Gastrocnemius medialis (tissue), 4 donors: ENCODE results near the gene PARP12.

Experiments
- CTCF ChIP-seq, 5 experiments: fragments of 450-650 bp in 3 of 5; fragments of 200-600 bp in 2 of 5; sonication (generic) in 2 of 5; IDR thresholded peaks in 4 of 5; conservative IDR thresholded peaks in 1 of 5; 1 replicate in 4 of 5; 2 replicates in 1 of 5; pipeline ENCODE4 v1.5.1; 2016 to 2019; ENCODE audit warnings: antibody characterized with exemption in 5 of 5, mild to moderate bottlenecking in 3 of 5, moderate library complexity in 3 of 5
- POLR2A ChIP-seq, 2 donors: fragments of 450-650 bp; IDR thresholded peaks; one replicate each; pipeline ENCODE4 v1.6.1; 2017; ENCODE audit warnings: antibody characterized with exemption in 2 of 2, mild to moderate bottlenecking in 2 of 2, moderate library complexity in 2 of 2

GRCh38 chr7:139976055-139976837, 86.5 kb downstream of the PARP12 start:
- TF ChIP-seq POLR2A (IDR thresholded peaks at IDR 0.05) = no peak
- no peak for TF ChIP-seq CTCF (IDR thresholded peaks at IDR 0.05 in 4 of 5, conservative IDR thresholded peaks at IDR 0.05 in 1 of 5)
